Gastroesophageal sphincter (tissue), 4 donors: ENCODE results near the gene SF3B6. TPM values are rescaled to one million over a fixed set of nuclear protein-coding genes. Genes with fewer than 3 reads are reported as not detected.

Experiments used
- ATAC-seq: fragments of 150-250 bp; one replicate; pipeline ENCODE4 v1.9.1; 2016; ENCODE audit warnings: mild to moderate bottlenecking, moderate library complexity
- H3K27ac ChIP-seq, 4 donors: fragments of 200-600 bp; sonication (generic) in 3 of 4; 1 replicate in 3 of 4; 2 replicates in 1 of 4; pipeline ENCODE4 v1.5.1; 2016 to 2019
- H3K27me3 ChIP-seq: fragments of 200-600 bp; sonication (generic); one replicate; pipeline ENCODE4 v1.5.1; 2019
- H3K36me3 ChIP-seq, 2 donors: fragments of 200-600 bp; sonication (generic); one replicate each; pipeline ENCODE4 v1.5.1; 2019; ENCODE audit warnings: control low read depth in 1 of 2
- H3K4me1 ChIP-seq, 3 donors: fragments of 200-600 bp; sonication (generic); 1 replicate in 2 of 3; 2 replicates in 1 of 3; pipeline ENCODE4 v1.5.1; 2016 to 2019; ENCODE audit warnings: control low read depth in 2 of 3
- H3K4me3 ChIP-seq, 2 donors: fragments of 200-600 bp; sonication (generic); one replicate each; pipeline ENCODE4 v1.5.1; 2019; ENCODE audit warnings: mild to moderate bottlenecking in 1 of 2, moderate library complexity in 1 of 2
- H3K9me3 ChIP-seq, 3 donors: fragments of 200-600 bp; sonication (generic); one replicate each; pipeline ENCODE4 v1.5.1; 2017 to 2019; ENCODE audit warnings: control low read depth in 2 of 3
- CTCF ChIP-seq, 4 experiments: fragments of 200-600 bp in 2 of 4; fragments of 450-650 bp in 2 of 4; sonication (generic) in 1 of 4; IDR thresholded peaks; one replicate each; pipeline ENCODE4 v1.5.1; 2017 to 2019; ENCODE audit warnings: antibody characterized with exemption in 4 of 4, mild to moderate bottlenecking in 2 of 4, moderate library complexity in 2 of 4
- EP300 ChIP-seq: sonication (generic); formaldehyde crosslinking; IDR thresholded peaks from one replicate; pipeline ENCODE4 v1.6.1; 2017; ENCODE audit warnings: antibody characterized with exemption, mild to moderate bottlenecking
- POLR2A ChIP-seq, 2 donors: fragments of 450-650 bp; IDR thresholded peaks; one replicate each; pipeline ENCODE4 v1.6.1; 2017; ENCODE audit warnings: antibody characterized with exemption in 2 of 2, mild to moderate bottlenecking in 2 of 2, moderate library complexity in 1 of 2
- POLR2AphosphoS5 ChIP-seq: sonication (generic); formaldehyde crosslinking; IDR thresholded peaks from one replicate; pipeline ENCODE4 v1.6.1; 2017; ENCODE audit warnings: antibody characterized with exemption
- WGBS, 2 donors: methylation state at CpG; one replicate each; pipeline ENCODE4 v1.1.5; 2018; ENCODE audit warnings: low coverage in 1 of 2; 5-methylcytosine and 5-hydroxymethylcytosine counted together
- total RNA-seq, 4 donors: library from RNA; depleted of rRNA; stranded (reverse); fragments of >200 nt; gene quantifications; one replicate each; pipeline ENCODE4 v1.1.0, GENCODE V29; 2016

SF3B6 gene
- 100 to 1,000 TPM in 3 of 4 donors, 10 to 100 TPM in 1; 96.8 to 128 (median 115) TPM for total RNA-seq

DNA sequence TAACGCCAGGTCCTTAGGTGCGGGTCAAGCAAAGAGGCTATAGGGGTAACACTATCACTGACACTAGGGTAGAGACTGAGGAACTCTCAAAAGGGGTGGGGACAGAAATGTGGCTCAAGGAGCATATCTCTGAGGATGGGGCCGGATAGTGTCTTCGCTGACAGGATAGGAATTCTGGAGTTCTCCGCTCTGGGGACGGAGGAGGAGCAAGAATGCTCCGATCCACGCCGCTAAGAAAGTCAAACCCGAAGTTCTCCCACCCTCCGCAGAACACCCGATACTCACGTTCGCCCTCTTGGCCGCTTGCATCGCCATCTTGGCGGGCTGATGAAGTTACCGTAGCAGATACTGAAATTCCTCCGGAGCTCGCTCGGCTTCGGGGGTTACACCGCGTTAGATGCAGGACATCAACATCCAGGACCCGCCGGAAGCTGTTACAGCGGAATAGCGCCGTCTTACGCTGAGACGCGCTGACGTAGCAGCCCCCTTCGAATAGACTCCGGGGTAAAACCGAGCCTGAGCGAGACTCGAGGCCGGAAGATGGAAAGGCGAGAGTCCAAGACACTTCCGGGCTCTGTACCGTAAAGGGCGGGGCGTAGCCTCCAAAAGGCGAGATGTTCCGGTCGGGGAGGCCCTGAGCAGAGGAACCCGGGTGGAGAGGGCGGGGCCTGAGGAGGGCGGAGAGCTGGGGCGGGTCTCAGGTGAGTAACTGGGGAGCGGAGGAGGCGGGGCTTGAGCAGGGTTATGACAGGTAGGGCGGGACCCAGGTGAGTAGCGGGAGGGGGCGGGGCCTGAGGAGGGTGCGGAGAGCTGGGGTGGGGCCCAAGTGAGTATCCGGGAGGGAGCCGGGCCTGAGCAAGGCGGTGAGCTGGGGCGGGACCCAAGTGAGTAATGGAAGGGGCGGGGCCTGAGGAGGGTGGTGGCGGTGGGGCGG is at the start of gene SF3B6:
SF3B6 (minus strand) TSS at position 412 of the 934 bp plus-strand sequence; CDS start at position 315, 97 bp downstream.
- Histone ChIP-seq H3K27me3 (no peaks in the 10 kb centered on the region), H3K36me3 (peaks cover 0 to 61% of the 10 kb centered on the region in 2 donors), H3K4me1 (peaks cover 0 to 36% (median 13%) of the 10 kb centered on the region in 3 donors), H3K9me3 (no peaks in the 10 kb centered on the region), H3K4me3 (peak within 1 kb of the TSS; percentile 84 to 86), H3K27ac (peak within 1 kb of the TSS; percentile 52 to 99 (median 94))
- TF ChIP-seq EP300 (no peak), POLR2AphosphoS5 (peak; percentile 85), CTCF (IDR thresholded peaks at IDR 0.05) (peak in 1 of 4 experiments; percentile 4), POLR2A (IDR thresholded peaks at IDR 0.05) (peak; percentile 41 to 48)
- 0 to 4% methylated on average over 15 to 18 of the region's 64 CpGs for WGBS, 2 donors
- peak; percentile 97 for ATAC-seq

DNA sequence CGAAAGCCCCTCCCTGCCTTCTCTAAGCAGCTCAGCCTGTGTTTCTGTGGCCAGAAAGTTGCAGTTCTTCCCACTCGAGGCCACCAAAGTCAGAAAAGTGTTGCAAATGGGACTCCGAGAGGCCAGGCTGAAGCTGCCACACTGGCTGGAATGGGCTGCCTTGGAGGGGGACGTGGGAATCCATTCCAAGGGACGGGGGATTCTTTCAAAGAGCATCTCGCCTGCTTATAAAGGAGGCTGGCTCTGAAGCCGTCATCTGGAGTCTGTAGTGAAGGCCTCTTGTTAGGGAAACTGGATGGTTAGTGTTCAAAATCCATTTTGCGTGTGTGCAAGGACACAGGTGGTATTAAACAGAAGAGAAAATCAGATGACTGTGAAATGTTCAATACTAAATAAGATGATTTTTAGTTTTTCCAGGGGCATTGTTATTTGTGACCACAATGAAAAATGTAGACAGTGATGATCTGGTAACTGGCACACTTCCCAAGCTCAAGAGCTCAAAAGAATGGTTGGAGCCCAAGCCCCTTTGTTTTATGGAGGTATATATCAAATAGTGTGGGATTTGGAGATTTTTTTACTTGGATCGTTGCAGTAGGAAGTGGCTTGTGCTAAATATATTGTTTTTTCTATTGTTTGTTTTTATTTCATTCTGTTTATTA is 47.9 kb upstream of the SF3B6 start:
- no peak for ATAC-seq
- 8 to 18% methylated on average over 2 to 9 of the region's 9 CpGs for WGBS, 2 donors
- TF ChIP-seq POLR2A (IDR thresholded peaks at IDR 0.05) (no peak), EP300 (no peak), CTCF (IDR thresholded peaks at IDR 0.05) (no peak), POLR2AphosphoS5 (no peak)

DNA sequence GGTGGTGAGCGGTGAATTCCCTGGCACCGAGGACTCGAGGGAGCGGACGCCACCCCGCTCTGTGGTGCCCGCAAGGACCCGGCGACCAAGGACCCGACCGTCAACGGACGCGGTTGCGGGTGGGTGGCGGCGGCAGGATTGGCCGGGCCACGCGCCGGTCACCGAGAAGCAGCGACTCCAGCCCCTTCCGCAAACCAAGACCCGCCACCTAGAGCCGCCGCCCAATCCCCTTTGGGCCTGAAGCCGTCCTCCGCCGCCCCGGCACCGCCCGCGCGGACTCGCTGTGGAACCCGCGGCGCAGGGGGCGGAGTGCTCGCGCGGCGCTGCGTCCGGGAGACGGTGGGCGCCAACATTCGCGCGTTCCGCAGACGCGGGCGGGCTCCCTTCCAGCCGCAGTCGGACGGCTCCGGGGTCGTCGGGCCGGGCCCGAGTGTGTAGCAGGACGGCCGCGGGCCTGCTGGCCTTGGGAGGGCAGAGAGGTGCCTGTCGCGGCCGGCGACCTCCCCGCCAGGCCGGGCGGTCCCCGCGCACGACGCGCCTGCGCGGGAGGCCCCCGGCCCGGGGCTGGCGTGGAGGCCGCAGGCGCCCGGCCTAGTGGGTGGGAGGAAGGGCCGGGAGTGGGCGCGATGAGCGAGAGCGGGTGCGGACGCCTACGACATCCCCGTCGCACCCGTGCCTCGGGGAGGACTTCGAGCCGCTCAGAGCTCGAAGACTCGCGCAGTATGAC is 47.2 kb upstream of the SF3B6 start, which contains the start of the genes FAM228B and PFN4:
FAM228B (plus strand) TSS at position 275 of the 727 bp plus-strand sequence. CDS start 893 bp downstream, outside the sequence.
PFN4 (minus strand) TSS at position 140 of the 727 bp plus-strand sequence. CDS start 799 bp downstream, outside the sequence.
- Histone ChIP-seq H3K9me3 (no peaks in the 10 kb centered on the region), H3K27ac (peak within 1 kb of the TSS; percentile 79 to 97 (median 94)), H3K36me3 (no peaks in the 10 kb centered on the region), H3K4me1 (peaks cover 0 to 40% (median 7%) of the 10 kb centered on the region in 3 donors), H3K4me3 (peak within 1 kb of the TSS; percentile 57 to 66), H3K27me3 (no peaks in the 10 kb centered on the region)
- ATAC-seq = peak; percentile 98
- TF ChIP-seq EP300 = no peak
- TF ChIP-seq CTCF (IDR thresholded peaks at IDR 0.05) = no peak
- peak; percentile 49 for TF ChIP-seq POLR2AphosphoS5
- peak; percentile 82 to 87 for TF ChIP-seq POLR2A (IDR thresholded peaks at IDR 0.05)
- WGBS, 2 donors = 0% methylated on average over 2 of the region's 103 CpGs; no CpG with 5 or more reads in 1 of the 2 donors

More for the DNA sequence above, 47.9 kb upstream of the SF3B6 start:
- Histone ChIP-seq H3K4me1 (peaks cover 0 to 40% (median 7%) of the 10 kb centered on the region in 3 donors), H3K27me3 (no peaks in the 10 kb centered on the region), H3K27ac (peak overlapping the region; percentile 79 to 97 (median 94)), H3K36me3 (no peaks in the 10 kb centered on the region), H3K4me3 (peak overlapping the region; percentile 57 to 66), H3K9me3 (no peaks in the 10 kb centered on the region)

DNA sequence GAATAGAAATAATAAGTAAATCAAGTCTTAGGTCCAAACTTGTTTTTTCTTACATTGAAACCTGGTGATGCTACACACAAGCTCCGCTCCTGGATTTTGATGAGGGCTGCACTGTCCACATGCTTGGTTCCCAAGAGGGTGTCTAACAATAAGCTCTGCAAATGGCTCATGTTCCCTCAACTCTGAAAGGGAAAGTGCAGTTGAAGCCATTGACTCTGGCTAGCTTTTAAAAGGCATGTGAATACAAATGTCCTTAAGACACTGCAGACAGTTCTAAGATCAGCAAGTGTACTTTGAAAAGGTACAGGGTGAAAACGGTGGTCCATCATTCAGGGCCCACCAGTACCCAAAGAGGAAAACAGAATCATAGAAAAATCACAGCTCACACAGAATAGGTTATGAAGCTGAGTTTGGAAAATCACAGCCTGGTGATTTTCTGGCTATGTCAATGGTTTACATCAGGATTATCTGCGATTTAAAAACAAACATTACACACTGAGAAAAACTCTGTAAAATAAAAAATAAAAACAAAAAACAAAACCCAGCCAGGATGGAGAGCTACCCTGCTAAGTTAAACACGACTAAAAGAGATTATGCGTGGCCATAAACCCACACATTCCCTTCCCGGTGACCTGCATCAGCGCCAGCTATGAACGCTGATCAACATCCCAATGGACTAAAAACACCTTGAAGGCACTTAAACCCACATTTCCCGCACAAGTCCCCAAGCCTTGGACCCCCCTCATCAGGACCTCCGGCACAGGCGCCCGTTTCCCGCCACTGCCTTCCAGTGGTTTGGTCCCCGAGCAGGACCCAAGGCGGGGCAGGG is 46.5 kb upstream of the SF3B6 start:
- TF ChIP-seq EP300 (no peak), POLR2A (IDR thresholded peaks at IDR 0.05) (no peak)
- ATAC-seq = no peak
- WGBS, 2 donors = 12 to 13% methylated on average over 8 to 11 of the region's 15 CpGs
- H3K4me1 ChIP-seq = peaks cover 0 to 40% (median 7%) of the 10 kb centered on the region in 3 donors
- peak overlapping the region; percentile 79 to 97 (median 94) for H3K27ac ChIP-seq
- H3K4me3 ChIP-seq = peak overlapping the region; percentile 57 to 66
- no peaks in the 10 kb centered on the region for H3K9me3 ChIP-seq
- no peaks in the 10 kb centered on the region for H3K36me3 ChIP-seq
- H3K27me3 ChIP-seq = no peaks in the 10 kb centered on the region
